Measurements from ENCODE around the gene SERPINB1.

The SERPINB1 gene

DNA sequence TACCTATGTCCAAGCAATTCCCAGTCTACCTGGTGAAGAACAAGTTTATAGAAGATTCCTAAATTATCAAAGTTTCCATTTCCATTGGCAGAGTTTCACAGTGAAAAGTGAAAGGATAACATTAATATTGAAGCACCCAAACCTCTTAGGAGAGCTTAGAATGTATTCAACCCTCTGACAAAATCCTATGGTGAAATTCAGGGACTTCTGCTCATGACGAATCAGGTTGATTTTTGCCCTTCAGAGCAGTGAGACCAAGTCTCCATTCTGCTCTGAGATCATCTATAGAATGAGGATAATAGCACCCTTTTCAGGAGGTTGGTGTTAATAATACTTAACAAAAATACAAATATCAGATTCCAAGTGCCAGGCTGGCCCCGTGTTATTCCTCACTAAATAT lies 15.5 kb downstream of the SERPINB1 start:
- Histone ChIP-seq H3K27me3 (ENCODE audit: control insufficient read depth, insufficient read depth, low read length) (no peaks in the 10 kb centered on the region), H3K27ac (no peak overlapping the region), H3K9ac (no peak overlapping the region), H3K4me3 (ENCODE audit: low read depth, low read length) (no peak overlapping the region), H3K4me2 (ENCODE audit: low read length) (no peak overlapping the region), H3K36me3 (ENCODE audit: control insufficient read depth, insufficient read depth, low read length) (no peaks in the 10 kb centered on the region), H2AFZ (peak overlapping the region; percentile 1), H3K4me1 (peaks cover 13% of the 10 kb centered on the region), H3K9me3 (ENCODE audit: control insufficient read depth, low read length) (no peaks in the 10 kb centered on the region), H3K79me2 (peaks cover 2% of the 10 kb centered on the region)
- TF ChIP-seq, protein P1, sequence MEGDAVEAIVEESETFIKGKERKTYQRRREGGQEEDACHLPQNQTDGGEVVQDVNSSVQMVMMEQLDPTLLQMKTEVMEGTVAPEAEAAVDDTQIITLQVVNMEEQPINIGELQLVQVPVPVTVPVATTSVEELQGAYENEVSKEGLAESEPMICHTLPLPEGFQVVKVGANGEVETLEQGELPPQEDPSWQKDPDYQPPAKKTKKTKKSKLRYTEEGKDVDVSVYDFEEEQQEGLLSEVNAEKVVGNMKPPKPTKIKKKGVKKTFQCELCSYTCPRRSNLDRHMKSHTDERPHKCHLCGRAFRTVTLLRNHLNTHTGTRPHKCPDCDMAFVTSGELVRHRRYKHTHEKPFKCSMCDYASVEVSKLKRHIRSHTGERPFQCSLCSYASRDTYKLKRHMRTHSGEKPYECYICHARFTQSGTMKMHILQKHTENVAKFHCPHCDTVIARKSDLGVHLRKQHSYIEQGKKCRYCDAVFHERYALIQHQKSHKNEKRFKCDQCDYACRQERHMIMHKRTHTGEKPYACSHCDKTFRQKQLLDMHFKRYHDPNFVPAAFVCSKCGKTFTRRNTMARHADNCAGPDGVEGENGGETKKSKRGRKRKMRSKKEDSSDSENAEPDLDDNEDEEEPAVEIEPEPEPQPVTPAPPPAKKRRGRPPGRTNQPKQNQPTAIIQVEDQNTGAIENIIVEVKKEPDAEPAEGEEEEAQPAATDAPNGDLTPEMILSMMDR (IDR thresholded peaks at IDR 0.05), result no peak

DNA sequence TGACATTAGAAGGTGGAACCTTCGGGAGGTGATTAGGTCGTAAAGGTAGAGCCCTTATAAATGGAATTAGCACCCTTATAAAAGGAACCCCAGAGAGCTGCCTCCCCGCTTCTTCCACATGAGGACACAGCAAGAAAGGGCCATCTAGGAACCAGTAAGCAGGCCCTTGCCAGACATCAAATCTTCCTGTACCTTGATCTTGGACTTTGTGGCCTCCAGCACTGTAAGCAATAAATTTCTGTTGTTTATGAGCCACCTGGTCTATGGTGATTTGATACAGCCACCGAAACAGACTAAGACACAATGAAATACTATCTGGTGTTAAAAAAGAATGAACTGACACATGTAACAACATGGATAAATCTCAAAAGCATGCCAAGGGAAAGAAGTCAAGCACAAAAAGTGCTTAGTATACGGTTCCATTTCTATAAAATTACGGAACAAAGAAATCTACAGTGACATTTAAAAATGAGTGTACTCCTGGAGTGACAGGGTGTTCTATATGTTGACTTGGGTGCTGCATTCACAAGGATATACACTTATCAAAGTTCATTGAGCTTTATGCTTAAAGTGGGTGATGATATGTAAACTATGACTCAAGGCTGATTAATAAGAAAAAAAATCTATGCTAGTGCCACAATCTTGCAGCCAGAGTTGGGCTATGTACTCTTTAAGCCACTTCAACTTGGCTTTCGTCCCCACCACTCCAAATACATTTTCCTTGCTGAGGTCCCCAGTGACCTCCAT lies 18.4 kb downstream of the SERPINB1 start:
- no peaks in the 10 kb centered on the region for H3K79me2 ChIP-seq
- H3K36me3 ChIP-seq (ENCODE audit: control insufficient read depth, insufficient read depth, low read length), result no peaks in the 10 kb centered on the region
- no peaks in the 10 kb centered on the region for H3K9me3 ChIP-seq (ENCODE audit: control insufficient read depth, low read length)
- H3K4me1 ChIP-seq, result peaks cover 24% of the 10 kb centered on the region
- H3K4me2 ChIP-seq (ENCODE audit: low read length), result peak overlapping the region; percentile 40
- H2AFZ ChIP-seq, result peak overlapping the region; percentile 30
- peak overlapping the region; percentile 46 for H3K27ac ChIP-seq
- no peaks in the 10 kb centered on the region for H3K27me3 ChIP-seq (ENCODE audit: control insufficient read depth, insufficient read depth, low read length)
- no peak overlapping the region for H3K9ac ChIP-seq
- H3K4me3 ChIP-seq (ENCODE audit: low read depth, low read length), result no peak overlapping the region
- TF ChIP-seq, protein P1 (IDR thresholded peaks at IDR 0.05), result no peak

DNA sequence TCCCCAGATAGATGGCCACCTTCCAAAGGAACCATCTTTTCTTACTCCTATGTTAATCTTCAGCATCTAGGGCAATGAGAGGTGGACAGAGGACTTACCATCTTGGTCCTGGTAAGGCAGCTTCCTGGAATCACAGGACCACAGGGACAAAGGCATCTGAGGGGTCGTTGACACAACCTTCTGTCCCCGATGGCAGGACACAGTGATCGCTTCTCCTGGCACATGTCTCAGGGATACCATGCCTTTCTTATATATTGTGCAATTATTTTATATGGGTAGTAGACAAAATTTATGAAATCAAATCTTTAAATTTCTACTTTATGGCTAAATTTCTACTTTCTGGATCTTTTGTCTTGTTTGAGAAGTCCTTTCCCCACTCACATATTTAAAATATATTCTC lies 20.1 kb downstream of the SERPINB1 start:
- Histone ChIP-seq H3K4me2 (ENCODE audit: low read length) (no peak overlapping the region), H3K9ac (no peak overlapping the region), H3K27me3 (ENCODE audit: control insufficient read depth, insufficient read depth, low read length) (no peaks in the 10 kb centered on the region), H3K4me1 (peaks cover 35% of the 10 kb centered on the region), H3K4me3 (ENCODE audit: low read depth, low read length) (no peak overlapping the region), H3K79me2 (no peaks in the 10 kb centered on the region), H2AFZ (no peak overlapping the region), H3K27ac (no peak overlapping the region), H3K36me3 (ENCODE audit: control insufficient read depth, insufficient read depth, low read length) (peaks cover 2% of the 10 kb centered on the region), H3K9me3 (ENCODE audit: control insufficient read depth, low read length) (no peaks in the 10 kb centered on the region)
- TF ChIP-seq, protein P1 (IDR thresholded peaks at IDR 0.05), result no peak

DNA sequence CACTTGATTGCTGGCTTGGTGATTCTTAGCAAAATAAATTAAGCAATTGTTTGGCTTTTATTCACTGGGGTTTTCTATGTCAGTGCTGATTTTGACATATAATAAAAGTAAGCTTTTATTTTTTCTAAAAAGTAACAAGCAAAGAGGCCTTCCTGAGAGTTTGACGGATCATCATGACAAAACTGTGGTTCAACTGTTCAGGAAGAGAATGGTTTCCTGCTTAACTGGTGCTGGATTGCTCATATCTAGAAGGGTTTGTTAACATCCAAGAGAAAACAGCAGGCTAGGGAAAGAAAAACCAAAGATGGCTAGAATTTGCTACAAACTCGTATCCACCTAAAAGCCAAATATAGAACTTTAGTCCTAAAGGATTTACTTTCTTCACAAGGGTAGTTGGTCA lies 21.2 kb downstream of the SERPINB1 start:
- Histone ChIP-seq H3K4me1 (peaks cover 35% of the 10 kb centered on the region), H3K9ac (no peak overlapping the region), H3K27me3 (ENCODE audit: control insufficient read depth, insufficient read depth, low read length) (no peaks in the 10 kb centered on the region), H3K27ac (peak overlapping the region; percentile 16), H3K9me3 (ENCODE audit: control insufficient read depth, low read length) (no peaks in the 10 kb centered on the region), H3K4me3 (ENCODE audit: low read depth, low read length) (no peak overlapping the region), H3K4me2 (ENCODE audit: low read length) (peak overlapping the region; percentile 31), H2AFZ (peak overlapping the region; percentile 40), H3K79me2 (no peaks in the 10 kb centered on the region), H3K36me3 (ENCODE audit: control insufficient read depth, insufficient read depth, low read length) (peaks cover 2% of the 10 kb centered on the region)
- TF ChIP-seq, protein P1 (IDR thresholded peaks at IDR 0.05), result no peak

DNA sequence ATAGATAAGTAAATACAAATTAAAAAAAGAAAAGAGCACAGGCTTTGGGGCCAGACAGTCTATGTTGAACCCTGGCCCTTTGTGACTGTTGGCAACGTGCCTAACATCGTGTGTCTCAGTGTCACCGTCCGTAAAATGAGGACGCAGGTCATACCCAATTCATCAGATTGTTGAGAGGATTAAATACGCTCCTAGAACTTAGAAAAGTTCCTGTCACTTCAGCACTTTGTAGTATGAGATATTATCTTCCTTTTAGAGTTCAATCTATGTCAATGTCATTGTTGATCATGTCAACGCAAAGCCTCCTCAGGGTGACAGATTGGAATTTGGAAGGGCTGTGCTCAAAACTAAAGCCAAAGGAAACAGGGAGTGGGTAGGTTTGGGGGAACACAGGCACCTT lies 21.7 kb downstream of the SERPINB1 start:
- peaks cover 2% of the 10 kb centered on the region for H3K36me3 ChIP-seq (ENCODE audit: control insufficient read depth, insufficient read depth, low read length)
- H3K27ac ChIP-seq, result peak overlapping the region; percentile 16
- H3K9me3 ChIP-seq (ENCODE audit: control insufficient read depth, low read length), result no peaks in the 10 kb centered on the region
- peaks cover 35% of the 10 kb centered on the region for H3K4me1 ChIP-seq
- H3K4me2 ChIP-seq (ENCODE audit: low read length), result peak overlapping the region; percentile 31
- H3K27me3 ChIP-seq (ENCODE audit: control insufficient read depth, insufficient read depth, low read length), result no peaks in the 10 kb centered on the region
- H3K4me3 ChIP-seq (ENCODE audit: low read depth, low read length), result no peak overlapping the region
- TF ChIP-seq, protein P1 (IDR thresholded peaks at IDR 0.05), result no peak
- H2AFZ ChIP-seq, result peak overlapping the region; percentile 40
- H3K79me2 ChIP-seq, result no peaks in the 10 kb centered on the region
- no peak overlapping the region for H3K9ac ChIP-seq
